Renal pelvis (tissue), 12 donors: ENCODE results near the gene ZNF569. TPM values are rescaled to one million over a fixed set of nuclear protein-coding genes. Genes with fewer than 3 reads are reported as not detected.

Source experiments
- DNase-seq: peaks from one replicate; pipeline ENCODE4 v3.0.0-alpha.2; 2013
- long read RNA-seq, 16 experiments: transcript quantifications; one replicate each; lab custom pipeline, GENCODE V29; 2026
- polyA plus RNA-seq, 3 donors: library from polyadenylated mRNA; unstranded; fragments of 120-200 nt; gene quantifications; one replicate each; pipeline ENCODE4 v1.2.1, GENCODE V29; 2013; ENCODE audit not compliant: insufficient read length in 3 of 3

ZNF569 gene
- polyA plus RNA-seq, result 10 to 100 TPM in 2 of 3 donors, 1 to 10 TPM in 1; 9.1 to 11.4 (median 10.3) TPM
- long read RNA-seq, donor 1, full-length matches to known transcripts, result 3 of 3 reads
- long read RNA-seq, donor 1, partial matches to known transcripts, result 0 of 3 reads
- long read RNA-seq, donor 1, other reads (novel, unspliced or antisense), result 0 of 3 reads
- long read RNA-seq, donor 2, full-length matches to known transcripts, result 1 of 1 reads
- long read RNA-seq, donor 2, partial matches to known transcripts, result 0 of 1 reads
- long read RNA-seq, donor 2, other reads (novel, unspliced or antisense), result 0 of 1 reads
- long read RNA-seq, donor 3, result 0 reads
- long read RNA-seq, donor 4, result 0 reads
- long read RNA-seq, donor 5, result 0 reads
- long read RNA-seq, donor 6, full-length matches to known transcripts, result 2 of 2 reads
- long read RNA-seq, donor 6, partial matches to known transcripts, result 0 of 2 reads
- long read RNA-seq, donor 6, other reads (novel, unspliced or antisense), result 0 of 2 reads
- long read RNA-seq, donor 7, full-length matches to known transcripts, result 1 of 1 reads
- long read RNA-seq, donor 7, partial matches to known transcripts, result 0 of 1 reads
- long read RNA-seq, donor 7, other reads (novel, unspliced or antisense), result 0 of 1 reads
- long read RNA-seq, donor 8, full-length matches to known transcripts, result 2 of 2 reads
- long read RNA-seq, donor 8, partial matches to known transcripts, result 0 of 2 reads
- long read RNA-seq, donor 8, other reads (novel, unspliced or antisense), result 0 of 2 reads
- long read RNA-seq, donor 9, full-length matches to known transcripts, result 3 of 3 reads
- long read RNA-seq, donor 9, partial matches to known transcripts, result 0 of 3 reads
- long read RNA-seq, donor 9, other reads (novel, unspliced or antisense), result 0 of 3 reads
- long read RNA-seq, donor 10, full-length matches to known transcripts, result 2 of 2 reads
- long read RNA-seq, donor 10, partial matches to known transcripts, result 0 of 2 reads
- long read RNA-seq, donor 10, other reads (novel, unspliced or antisense), result 0 of 2 reads
- long read RNA-seq, donor 11, full-length matches to known transcripts, result 2 of 2 reads
- long read RNA-seq, donor 11, partial matches to known transcripts, result 0 of 2 reads
- long read RNA-seq, donor 11, other reads (novel, unspliced or antisense), result 0 of 2 reads
- long read RNA-seq, donor 12, full-length matches to known transcripts, result 2 of 8 reads
- long read RNA-seq, donor 12, partial matches to known transcripts, result 6 of 8 reads
- long read RNA-seq, donor 12, other reads (novel, unspliced or antisense), result 0 of 8 reads
- long read RNA-seq, donor 13, result 0 reads
- long read RNA-seq, donor 14, result 0 reads
- long read RNA-seq, donor 15, full-length matches to known transcripts, result 2 of 2 reads
- long read RNA-seq, donor 15, partial matches to known transcripts, result 0 of 2 reads
- long read RNA-seq, donor 15, other reads (novel, unspliced or antisense), result 0 of 2 reads
- long read RNA-seq, donor 16, full-length matches to known transcripts, result 1 of 1 reads
- long read RNA-seq, donor 16, partial matches to known transcripts, result 0 of 1 reads
- long read RNA-seq, donor 16, other reads (novel, unspliced or antisense), result 0 of 1 reads

DNA sequence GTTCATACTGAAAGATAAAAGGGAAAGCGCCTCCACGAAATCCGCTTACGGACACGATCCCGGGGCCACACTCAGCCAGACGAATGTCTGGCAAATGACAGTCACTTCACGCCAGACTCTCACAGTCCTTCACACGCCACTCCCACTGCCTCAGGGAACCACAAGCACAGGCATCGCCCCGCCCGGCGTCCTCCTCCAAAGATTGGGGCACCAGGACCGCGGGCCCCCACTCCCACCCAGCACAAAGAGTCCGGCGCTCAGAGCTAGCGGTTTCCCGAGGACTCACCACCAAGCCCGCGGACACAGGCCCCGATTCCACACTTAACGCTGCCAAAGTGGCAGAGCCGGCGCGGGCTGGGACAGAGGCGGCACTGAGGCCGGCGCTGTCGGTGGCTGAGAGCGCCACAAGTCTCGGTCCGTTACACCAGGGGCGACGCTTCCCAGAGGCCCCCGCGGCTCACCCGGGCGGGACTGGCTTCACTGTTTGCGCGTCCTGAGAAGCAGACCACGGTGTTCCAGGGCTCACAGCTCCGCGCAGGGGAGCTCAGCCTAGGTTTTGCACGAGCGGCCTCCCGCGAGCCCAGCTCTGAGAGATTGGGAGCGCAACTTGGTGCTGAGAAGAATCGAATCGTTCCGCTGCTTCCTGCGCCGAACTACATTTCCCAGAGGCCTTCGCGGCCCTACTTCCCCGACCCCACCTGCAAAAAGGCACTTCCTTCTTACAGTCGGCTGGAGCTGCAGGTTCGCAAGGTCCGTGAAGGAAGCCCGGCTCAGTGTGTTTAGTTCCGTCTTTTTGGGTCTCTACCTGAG lies at the start of gene ZNF569:
Gene ZNF569, minus strand, starts transcription at position 647 of the 810 bp plus-strand sequence. CDS start 22,523 bp downstream, outside the sequence.
- DNase-seq, result peak; percentile 94

DNA sequence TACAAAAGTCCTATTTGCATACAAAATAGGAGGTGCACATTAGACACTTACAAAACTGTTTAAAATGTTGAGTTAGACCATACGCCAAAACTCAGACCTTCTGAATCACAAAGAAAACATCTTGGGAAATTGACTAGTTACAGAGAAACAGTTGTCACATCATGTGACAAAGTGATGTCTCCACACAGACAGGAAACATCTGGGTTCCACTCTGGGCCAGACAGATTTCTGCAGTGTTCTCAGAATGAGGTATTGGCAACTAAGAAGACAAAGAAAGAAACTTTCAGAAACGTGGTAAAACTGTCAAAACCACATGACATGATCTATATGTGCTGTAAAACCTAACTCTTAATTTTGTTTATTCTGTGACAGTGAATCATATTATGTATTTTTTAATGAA lies 46.2 kb upstream of the ZNF569 start:
- DNase-seq, result no peak

DNA sequence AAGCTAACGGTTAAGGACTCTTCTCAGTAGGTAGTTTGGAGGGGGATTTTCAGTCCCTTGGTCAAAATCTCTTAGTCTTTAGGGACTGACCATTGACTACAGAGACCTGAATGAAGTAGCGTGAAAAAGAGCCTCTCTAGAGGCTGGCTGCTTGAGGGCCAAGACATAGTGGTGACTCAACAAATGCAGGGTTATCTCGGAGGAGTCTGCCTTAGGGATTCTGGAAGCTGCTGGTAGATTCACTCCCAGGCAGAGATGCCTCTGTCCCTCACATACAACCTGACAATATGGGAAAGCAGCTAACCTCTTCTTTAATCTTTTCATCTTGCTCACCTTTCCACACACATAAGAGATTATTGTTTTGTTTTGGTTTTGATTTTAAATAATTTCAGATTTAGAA lies 44.6 kb upstream of the ZNF569 start:
- DNase-seq, result no peak

DNA sequence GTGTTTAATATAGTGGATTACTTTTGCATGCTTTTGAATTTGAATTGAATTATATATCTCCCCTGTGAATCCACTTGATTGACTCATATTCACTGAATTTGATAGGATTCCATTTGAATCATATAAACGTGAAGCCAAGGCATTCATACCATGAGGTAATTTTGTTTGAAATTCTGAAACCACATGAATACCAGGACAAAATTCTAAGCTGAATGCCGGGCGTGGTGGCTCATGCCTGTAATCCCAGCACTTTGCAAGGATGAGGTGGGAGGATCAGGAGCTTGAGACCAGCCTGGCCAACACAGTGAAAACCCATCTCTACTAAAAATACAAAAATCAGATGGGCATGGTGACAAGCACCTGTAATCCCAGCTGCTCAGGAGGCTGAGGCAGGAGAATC lies 43.9 kb upstream of the ZNF569 start:
- DNase-seq, result no peak

DNA sequence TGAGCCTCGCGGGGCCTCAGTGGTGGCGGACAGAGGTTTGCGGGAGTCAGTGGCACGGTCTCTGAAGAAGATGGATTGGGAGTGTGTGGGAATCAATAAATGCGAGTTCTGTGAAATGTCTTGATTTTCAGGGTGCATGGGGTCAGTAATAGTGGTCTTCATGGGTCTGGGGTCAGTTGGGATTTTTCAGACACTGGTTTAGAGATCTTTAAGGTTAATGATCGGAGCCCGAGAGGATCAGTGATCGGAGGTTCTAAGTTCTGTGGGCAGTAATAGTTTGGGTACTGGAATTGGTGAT lies 39.9 kb upstream of the ZNF569 start:
- peak; percentile 11 for DNase-seq

DNA sequence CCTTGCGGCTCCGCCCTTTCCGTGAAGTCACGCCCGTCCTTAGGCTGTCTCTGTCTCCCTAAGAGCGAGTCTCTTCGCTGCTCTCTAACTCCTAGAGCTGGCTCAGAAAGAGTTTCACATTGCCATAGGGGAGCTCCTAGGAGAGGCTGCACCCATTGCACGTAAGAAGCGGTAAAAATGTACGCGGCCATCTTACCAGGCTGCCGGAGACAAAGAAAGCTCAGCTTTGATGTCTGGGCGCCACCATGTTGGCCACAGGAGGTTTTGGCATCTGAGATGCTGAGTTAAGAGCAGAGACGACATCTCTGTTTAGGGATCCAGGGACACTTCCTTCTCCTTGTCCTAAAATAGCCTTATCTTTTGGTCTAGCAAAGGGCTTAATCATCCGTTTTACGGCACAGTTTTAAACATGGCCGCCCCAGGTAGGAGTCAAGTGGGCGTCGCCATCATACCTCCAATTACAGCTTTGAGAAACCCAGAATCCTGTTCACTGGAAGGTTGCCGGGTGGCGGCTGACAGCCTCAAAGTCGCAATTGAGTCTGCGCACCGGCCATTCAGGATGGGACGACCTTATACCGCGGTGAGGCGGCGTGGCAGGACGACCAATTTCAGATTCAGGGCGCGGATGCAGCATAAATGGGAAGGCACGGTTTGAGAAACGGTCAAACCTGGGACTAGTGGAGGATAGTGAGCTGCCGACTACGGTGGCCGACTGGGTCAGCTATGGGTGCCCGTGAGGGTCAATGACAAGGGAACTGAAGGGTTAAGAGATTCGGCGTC lies 39.3 kb upstream of the ZNF569 start, which contains the start of gene ZNF793:
Gene ZNF793, plus strand, starts transcription at position 553 of the 780 bp plus-strand sequence. CDS start 16,501 bp downstream, outside the sequence.
- DNase-seq, result peak; percentile 92

DNA sequence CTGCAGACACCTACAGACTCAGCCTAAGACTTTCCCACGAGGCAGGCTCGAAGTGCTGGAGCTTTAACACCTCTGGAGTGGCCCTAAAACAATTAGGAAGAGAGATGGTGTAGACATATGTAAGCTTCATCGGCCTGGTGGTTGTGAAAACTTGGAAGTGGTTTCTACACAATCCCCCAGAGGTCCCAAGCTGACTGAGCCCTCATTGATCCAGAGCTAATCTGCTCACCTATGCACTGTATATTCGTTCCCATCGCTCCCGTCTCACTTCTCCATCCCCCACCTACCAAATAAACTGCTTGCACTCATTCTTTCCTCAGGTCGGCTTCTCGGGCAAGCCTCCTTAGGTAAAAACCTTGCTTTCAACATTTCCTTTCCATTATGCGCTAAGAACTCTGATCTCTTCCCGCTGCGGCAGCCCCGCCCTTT lies 38.7 kb upstream of the ZNF569 start:
- no peak for DNase-seq

DNA sequence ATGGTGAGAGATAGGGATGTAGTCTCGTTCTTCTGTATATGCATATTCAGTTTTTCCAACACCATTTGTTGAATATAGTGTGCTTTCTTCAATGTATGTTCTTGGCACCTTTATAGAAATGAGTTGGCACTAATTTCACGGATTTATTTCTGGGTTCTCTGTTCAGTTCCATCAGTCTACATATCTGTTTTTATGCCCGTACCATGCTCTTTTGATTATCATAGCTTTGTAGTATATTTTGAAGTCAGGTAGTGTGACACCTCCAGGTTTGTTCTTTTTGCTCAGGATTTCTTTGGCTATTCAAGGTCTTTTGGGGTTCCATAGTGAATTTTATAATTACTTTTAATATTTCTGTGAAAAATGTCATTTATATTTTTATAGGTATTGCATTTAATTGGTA lies 25.0 kb upstream of the ZNF569 start:
- no peak for DNase-seq

DNA sequence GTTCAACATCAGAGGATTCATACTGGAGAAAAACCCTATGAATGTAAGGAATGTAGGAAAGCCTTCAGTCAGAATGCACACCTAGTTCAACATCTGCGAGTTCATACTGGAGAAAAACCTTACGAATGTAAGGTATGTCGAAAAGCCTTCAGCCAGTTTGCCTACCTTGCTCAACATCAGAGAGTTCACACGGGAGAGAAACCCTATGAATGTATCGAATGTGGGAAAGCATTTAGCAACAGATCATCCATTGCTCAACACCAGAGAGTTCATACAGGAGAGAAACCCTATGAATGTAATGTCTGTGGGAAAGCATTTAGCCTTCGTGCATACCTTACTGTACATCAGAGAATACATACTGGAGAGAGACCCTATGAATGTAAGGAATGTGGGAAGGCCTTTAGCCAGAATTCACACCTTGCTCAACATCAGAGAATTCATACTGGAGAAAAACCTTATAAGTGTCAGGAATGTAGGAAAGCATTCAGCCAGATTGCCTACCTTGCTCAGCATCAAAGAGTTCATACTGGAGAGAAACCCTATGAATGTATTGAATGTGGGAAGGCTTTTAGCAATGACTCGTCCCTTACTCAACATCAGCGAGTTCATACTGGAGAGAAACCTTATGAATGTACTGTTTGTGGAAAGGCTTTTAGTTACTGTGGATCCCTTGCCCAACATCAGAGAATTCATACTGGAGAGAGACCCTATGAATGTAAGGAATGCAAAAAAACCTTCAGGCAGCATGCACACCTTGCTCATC lies 17.3 kb upstream of the ZNF569 start:
- DNase-seq, result no peak

DNA sequence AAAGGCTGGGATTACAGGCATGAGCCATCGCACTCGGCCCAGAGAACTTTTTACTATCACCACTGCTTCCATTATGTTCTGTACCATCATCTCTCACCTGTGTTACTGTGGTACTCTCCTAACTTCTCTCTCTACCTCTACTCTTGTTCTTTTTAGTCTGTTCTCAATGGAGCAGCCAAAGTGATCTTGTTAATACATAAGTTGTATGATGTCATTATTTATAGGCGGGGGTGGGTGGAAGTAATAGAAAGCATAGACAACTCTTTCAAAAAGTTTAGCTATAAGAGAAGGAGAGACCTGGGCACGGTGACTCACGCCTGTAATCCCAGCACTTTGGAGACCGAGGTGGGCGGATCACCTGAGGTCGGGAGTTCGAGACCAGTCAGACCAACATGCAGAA lies 4.9 kb upstream of the ZNF569 start:
- DNase-seq, result no peak

DNA sequence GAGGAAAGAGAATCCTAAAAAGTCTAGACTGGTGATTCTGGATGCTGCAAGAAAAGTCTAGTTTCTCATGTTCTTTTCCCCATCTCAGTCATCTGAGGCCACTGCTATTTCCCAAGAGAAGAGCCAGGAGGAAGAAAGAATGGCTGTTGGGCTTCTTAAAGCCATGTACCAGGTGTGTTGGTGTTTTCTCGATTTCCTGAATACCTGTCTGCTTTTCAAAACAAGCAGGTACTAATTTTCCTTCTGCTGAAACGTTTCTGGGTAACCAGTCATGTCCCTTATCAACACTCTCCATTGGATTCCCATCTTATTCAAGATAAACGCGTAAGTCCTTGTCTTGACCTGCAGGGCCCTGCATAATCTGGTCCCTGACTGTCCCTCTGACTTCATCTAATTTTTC lies 3.0 kb upstream of the ZNF569 start:
- DNase-seq, result no peak

DNA sequence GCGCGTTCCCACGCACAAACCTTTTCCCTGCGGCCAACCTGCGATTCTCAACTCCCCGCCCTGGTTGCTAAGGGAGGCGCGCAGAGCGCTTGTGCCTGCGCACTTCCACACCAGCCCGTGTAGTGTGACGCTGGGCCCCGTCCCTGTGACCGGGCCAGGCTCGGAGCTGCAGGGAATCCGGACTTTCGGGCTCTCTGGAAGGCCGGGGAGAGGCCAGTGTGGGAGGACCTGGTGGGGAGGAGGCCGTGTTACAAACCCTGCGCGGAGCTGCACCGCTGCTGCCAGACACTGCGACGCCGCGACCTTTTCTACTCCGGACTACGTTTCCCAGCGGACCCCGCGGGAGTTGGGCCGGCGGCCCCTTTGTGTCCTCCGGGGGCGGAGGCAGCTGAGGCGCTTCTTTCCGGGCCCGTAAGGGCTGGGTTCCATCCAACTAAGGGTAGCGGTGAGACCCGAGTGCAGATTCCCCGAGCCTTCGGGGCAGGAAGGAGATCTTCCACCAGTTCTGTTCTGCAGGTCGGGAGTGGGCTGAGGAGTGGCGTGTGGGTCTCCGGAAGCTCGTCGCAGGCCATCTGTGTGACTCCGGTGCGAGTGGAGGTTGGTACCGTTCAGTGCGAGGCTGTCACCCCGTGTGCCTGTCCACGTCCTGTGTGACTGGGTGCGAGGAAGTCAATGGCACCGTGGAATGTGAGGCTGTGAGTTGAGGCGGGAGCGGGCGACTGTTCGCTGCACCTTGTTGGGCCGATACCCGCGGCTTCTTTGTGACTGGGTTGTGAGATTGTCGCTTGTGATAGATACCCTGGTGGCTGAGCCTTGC lies 1.9 kb upstream of the ZNF569 start, which contains the start of gene ZNF570:
Gene ZNF570, plus strand, starts transcription at position 396 of the 817 bp plus-strand sequence. CDS start 999 bp downstream, outside the sequence.
- peak; percentile 90 for DNase-seq

DNA sequence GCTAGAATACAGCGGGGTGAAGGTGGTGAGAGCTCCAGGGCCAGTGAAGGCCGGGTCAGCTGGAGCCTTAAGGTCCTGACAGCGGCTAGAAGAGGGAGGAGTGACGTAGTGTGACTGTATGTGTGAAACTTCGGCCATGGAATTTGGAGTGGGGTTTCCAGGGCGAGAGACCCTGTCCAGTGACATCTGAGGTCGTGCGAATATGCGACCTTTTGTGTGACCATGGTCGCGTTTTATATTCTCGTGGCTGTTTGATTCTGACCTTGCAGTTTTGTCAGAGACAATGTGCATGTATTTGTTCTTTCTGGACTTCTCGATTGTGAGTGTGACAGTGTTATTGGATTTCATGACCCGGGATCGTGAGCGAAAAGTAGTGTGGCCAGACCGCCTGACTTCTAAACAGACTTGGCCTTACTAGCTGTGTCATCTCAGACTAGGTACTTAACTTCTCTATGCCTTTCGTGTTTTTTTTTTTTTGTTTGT lies 405 bp upstream of the ZNF569 start:
- no peak for DNase-seq

DNA sequence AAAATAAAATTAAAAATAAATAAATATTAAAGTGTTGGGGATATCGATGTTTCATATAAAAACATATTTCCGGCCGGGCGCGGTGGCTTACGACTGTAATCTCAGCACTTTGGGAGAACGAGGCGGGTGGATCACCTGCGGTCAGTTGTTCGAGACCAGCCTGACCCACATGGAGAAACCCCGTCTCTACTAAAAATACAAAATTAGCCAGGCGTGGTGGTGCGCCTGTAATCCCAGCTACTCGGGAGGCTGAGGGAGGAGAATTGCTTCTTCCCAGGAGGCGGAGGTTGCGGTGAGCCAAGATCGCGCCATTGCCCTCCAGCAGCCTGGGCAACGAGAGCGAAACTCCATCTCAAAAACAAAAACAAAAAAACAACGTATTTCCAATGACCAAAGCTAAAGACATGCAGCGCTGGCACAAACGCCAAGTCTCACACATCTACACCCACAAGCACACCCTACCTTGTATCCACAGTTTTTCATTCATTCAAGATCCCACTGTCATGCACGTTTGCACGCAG lies 907 bp downstream of the ZNF569 start:
- DNase-seq, result no peak

DNA sequence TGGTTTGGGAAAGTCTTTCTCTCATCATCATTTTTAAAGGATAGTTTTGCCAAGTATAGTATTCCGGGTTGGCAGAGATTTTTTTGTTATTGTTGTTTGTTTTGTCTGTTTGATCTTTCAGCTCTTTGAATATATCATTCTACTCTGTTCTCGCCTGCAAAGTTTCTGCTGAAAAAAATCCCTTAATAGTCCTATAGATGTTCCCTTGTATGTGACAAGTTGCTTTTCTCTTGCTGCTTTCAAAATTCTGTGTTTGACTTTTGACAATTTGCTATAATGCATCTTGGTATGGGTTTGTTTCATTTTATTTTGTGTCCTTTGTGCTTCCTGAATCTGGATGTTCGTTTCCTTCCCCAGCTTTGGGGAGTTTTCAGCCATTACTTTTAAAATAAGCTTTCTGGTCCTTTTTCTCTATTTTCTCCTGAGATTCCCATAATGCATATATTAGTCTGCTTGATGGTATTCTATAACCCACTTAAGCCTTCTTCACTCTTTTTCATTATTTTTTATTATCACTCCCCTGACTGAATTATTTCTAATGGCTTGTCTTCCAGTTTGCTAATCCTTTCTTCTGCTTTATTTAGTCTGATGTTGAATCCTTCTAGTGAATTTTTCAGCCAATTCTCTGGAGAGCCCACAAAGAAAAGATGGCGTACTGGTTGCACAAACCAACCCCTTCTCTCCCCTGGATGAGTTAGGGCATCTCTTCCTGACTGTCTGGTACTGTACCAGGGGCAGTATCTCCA lies 14.6 kb downstream of the ZNF569 start:
- no peak for DNase-seq

DNA sequence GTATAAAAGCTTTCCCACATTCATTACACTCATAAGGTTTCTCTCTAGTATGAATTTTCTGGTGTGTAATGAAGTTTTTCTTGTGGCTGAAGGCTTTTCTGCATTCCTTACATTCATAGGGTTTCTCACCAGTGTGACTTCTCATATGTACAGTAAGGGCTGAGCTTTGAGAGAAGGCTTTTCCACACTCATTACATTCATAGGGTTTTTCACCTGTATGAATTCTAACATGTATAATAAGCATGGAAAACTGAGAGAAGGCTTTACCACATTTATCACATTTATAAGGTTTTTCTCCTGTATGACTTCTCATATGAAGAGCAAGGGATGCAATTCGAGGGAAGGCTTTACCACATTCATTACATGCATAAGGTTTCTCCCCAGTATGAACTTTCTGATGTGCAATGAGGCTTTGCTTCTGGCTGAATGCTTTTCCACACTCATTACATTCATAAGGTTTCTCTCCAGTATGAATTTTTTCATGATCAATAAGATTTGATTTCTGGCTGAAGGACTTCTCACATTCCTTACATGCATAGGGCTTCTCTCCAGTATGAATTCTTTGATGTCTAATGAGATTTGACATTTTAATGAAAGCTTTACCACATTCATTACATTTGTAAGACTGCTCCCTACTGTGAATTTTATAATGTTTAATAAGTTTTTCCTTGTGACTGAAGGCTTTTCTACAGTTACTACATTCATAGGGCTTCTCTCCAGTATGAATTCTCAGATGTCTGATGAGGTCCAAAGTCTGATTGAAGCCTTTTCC lies 53.7 kb downstream of the ZNF569 start:
- DNase-seq, result no peak
